Transverse colon (tissue), 4 donors: ENCODE data around the gene PDE4D. TPM values are rescaled to one million over a fixed set of nuclear protein-coding genes. Genes with fewer than 3 reads are reported as not detected.
A peak's percentile ranks its signal among the peaks of the same experiment; 100 is the strongest.

Source experiments
- DNase-seq: peaks from one replicate; pipeline ENCODE4 v3.0.0-alpha.2; 2019
- H3K27ac ChIP-seq, 4 donors: fragments of 200-600 bp; sonication (generic); 2 replicates each; pipeline ENCODE4 v1.5.1; 2016 to 2018; ENCODE audit warnings: inconsistent platforms in 4 of 4
- H3K27me3 ChIP-seq: fragments of 200-600 bp; sonication (generic); 2 replicates; pipeline ENCODE4 v1.5.1; 2017; ENCODE audit warnings: inconsistent platforms
- H3K36me3 ChIP-seq, 4 donors: fragments of 200-600 bp; sonication (generic); 2 replicates each; pipeline ENCODE4 v1.5.1; 2017 to 2019; ENCODE audit warnings: inconsistent platforms in 4 of 4
- H3K4me1 ChIP-seq, 4 donors: fragments of 200-600 bp; sonication (generic); 2 replicates each; pipeline ENCODE4 v1.5.1; 2017 to 2020; ENCODE audit warnings: inconsistent platforms in 4 of 4
- H3K4me3 ChIP-seq, 4 donors: fragments of 200-600 bp; sonication (generic); 1 replicate in 1 of 4; 2 replicates in 3 of 4; pipeline versions ENCODE4 v1.5.1 to v1.6.1; 2017 to 2019; ENCODE audit warnings: inconsistent platforms in 4 of 4
- H3K9me3 ChIP-seq, 2 donors: fragments of 200-600 bp; sonication (generic); 2 replicates each; pipeline ENCODE4 v1.5.1; 2017 to 2019; ENCODE audit warnings: inconsistent platforms in 2 of 2
- CTCF ChIP-seq, 5 experiments: fragments of 200-600 bp in 3 of 5; fragments of 450-650 bp in 2 of 5; sonication (generic) in 3 of 5; IDR thresholded peaks; 1 replicate in 2 of 5; 2 replicates in 3 of 5; pipeline ENCODE4 v1.5.1; 2016 to 2017; ENCODE audit warnings: antibody characterized with exemption in 5 of 5, inconsistent platforms in 3 of 5, mild to moderate bottlenecking in 2 of 5, moderate library complexity in 1 of 5
- EP300 ChIP-seq: sonication (generic); formaldehyde crosslinking; IDR thresholded peaks from one replicate; pipeline ENCODE4 v1.6.1; 2017; ENCODE audit warnings: antibody characterized with exemption, low read depth
- POLR2A ChIP-seq: fragments of 450-650 bp; IDR thresholded peaks from one replicate; pipeline ENCODE4 v1.6.1; 2016; ENCODE audit warnings: antibody characterized with exemption, mild to moderate bottlenecking, moderate library complexity
- POLR2AphosphoS5 ChIP-seq, 3 donors: sonication (generic); formaldehyde crosslinking; IDR thresholded peaks; one replicate each; pipeline ENCODE4 v1.6.1; 2016; ENCODE audit warnings: antibody characterized with exemption in 3 of 3
- WGBS, 2 donors: methylation state at CpG; one replicate each; pipeline ENCODE4 v1.1.5; 2018; ENCODE audit warnings: low coverage in 1 of 2; 5-methylcytosine and 5-hydroxymethylcytosine counted together
- in situ Hi-C, 4 donors: fragments of 200-750 bp; cut with MboI; loops; one replicate each; pipeline versions ENCODE4 v1.15.0 to v1.15.1; 2017; ENCODE audit warnings: low sequenced_read_pairs in 3 of 4, low pct_ligation_motif_present in 1 of 4, low pct_unique_long_range_greater_than_20kb in 1 of 4
- intact Hi-C: fragments of 100-400 bp; cut with DNase I; formaldehyde crosslinking; loops from one replicate; pipeline ENCODE4 v1.15.1; 2023; ENCODE audit warnings: low total_unique reads
- total RNA-seq, 4 donors: library from RNA; depleted of rRNA; stranded (reverse); fragments of >200 nt; gene quantifications; one replicate each; pipeline ENCODE4 v1.1.0, GENCODE V29; 2016

Gene PDE4D
- total RNA-seq, 4 donors from 2014 or later = 47.0 to 302 (median 73.6) TPM

DNA sequence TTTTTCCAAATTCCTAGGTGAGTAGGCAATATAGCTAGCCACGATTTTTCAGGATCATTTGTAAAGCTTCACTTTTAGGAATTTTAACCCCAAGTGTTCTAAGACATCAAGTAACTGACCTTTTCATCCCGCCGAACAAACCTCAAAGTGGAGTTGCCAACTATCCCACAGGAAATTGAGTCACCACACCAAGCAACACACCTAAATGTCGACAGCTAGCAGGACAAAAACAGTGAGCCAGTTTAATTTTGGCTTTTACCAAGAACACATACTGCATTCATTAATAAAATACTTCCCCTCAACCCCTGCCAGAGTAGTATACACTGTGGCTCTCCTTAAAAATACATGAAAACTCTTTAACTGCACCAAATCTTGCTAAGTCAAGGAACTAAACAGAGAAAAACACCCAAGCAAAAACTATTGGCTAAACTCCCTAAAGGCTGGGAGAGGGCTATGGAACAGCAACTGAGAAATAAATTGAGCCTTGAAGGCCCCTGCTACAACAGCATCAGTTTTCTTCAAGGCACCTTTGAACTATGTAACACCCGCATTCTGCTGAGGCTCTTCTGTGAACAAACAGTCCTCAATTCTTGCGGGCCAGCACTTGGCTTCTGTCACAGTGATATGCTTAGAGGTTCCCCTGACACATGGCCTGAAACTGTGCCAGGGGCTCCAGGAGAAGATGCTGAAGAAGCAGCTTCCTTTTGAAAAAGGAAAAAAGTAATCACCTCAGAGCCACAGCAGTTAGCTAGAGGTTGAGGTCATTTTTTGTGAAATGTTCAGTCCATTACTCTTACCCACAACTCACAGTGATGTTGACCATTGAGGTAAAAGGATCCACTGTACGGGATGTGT, 851.1 kb downstream of the PDE4D start:
- peak; percentile 21 for DNase-seq
- TF ChIP-seq CTCF (IDR thresholded peaks at IDR 0.05) (no peak), POLR2AphosphoS5 (IDR thresholded peaks at IDR 0.05) (no peak), POLR2A (no peak), EP300 (no peak)
- WGBS, 2 donors = 59 to 66% methylated on average over 6 to 7 of the region's 7 CpGs

DNA sequence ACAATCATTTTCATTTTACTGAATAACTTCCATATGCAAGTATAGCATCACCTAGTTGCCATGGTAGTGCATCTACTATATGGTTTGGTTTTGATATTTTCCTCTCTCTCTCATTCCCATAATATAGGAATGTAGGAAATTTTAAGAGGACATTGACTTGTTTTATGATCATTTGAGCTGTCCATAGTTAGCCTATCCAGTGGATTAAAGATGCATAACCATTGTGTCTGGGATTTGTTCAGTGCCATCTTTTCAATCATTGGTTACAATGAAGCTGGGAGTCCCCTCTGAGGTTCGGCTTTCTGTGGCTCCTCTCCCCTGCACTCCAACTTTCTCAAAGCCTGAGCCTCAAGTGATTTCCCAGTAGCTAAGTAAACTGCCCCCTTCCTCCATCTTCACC, 852.2 kb downstream of the PDE4D start:
- Histone ChIP-seq H3K27me3 (no peaks in the 10 kb centered on the region), H3K4me3 (no peak overlapping the region), H3K27ac (peak overlapping the region; percentile 11 to 86 (median 79)), H3K36me3 (no peaks in the 10 kb centered on the region), H3K4me1 (peaks cover 0 to 39% (median 23%) of the 10 kb centered on the region in 4 donors), H3K9me3 (no peaks in the 10 kb centered on the region)
- DNase-seq = no peak
- intact Hi-C loops = no loop called here
- in situ Hi-C loops = loop anchor here in 1 of 4 donors (25.0 kb wide), 1 partner anchor 121 kb away; no protein-coding TSS in a partner anchor
- TF ChIP-seq POLR2A (no peak), CTCF (IDR thresholded peaks at IDR 0.05) (no peak), POLR2AphosphoS5 (IDR thresholded peaks at IDR 0.05) (no peak), EP300 (no peak)
- 80 to 100% methylated on average over 1 of the region's 1 CpG for WGBS, 2 donors

More for the DNA sequence above, 851.1 kb downstream of the PDE4D start:
- in situ Hi-C loops (loop anchor here in 1 of 4 donors (25.0 kb wide), 1 partner anchor 120 kb away; no protein-coding TSS in a partner anchor), intact Hi-C loops (no loop called here)
- Histone ChIP-seq H3K9me3 (no peaks in the 10 kb centered on the region), H3K27ac (peak overlapping the region; percentile 39 to 85 (median 60)), H3K4me3 (no peak overlapping the region), H3K27me3 (no peaks in the 10 kb centered on the region), H3K36me3 (no peaks in the 10 kb centered on the region), H3K4me1 (peaks cover 0 to 39% (median 20%) of the 10 kb centered on the region in 4 donors)

- in situ Hi-C loops = loop anchor here in 1 of 4 donors (25.0 kb wide), 1 partner anchor 121 kb away; no protein-coding TSS in a partner anchor
- H3K4me1 ChIP-seq = peaks cover 0 to 39% (median 28%) of the 10 kb centered on the region in 4 donors
- WGBS, 2 donors = 25 to 36% methylated on average over 2 of the region's 2 CpGs
Measured at GRCh38 chr5:59040804-59041201, 852.7 kb downstream of the PDE4D start.

More at GRCh38 chr5:59040804-59041201, 852.7 kb downstream of the PDE4D start:
- no peaks in the 10 kb centered on the region for H3K9me3 ChIP-seq
- no peak overlapping the region for H3K4me3 ChIP-seq
- intact Hi-C loops = no loop called here
- H3K27me3 ChIP-seq = no peaks in the 10 kb centered on the region
- H3K27ac ChIP-seq = peak overlapping the region; percentile 73 to 86 (median 80)
- DNase-seq = no peak
- no peak for TF ChIP-seq POLR2AphosphoS5 (IDR thresholded peaks at IDR 0.05)
- TF ChIP-seq POLR2A = no peak
- TF ChIP-seq CTCF (IDR thresholded peaks at IDR 0.05) = no peak
- TF ChIP-seq EP300 = no peak
- H3K36me3 ChIP-seq = no peaks in the 10 kb centered on the region
